HG02678 (cell line): ENCODE measurements around the gene IL4I1.
"Not testable (repeated sequence)": the region's sequence is repeated elsewhere in the genome, so short reads cannot be mapped to it uniquely, and the experiment has no call there.

Experiments used
- ATAC-seq: cut with Tn5 transposase; IDR thresholded peaks from one replicate; pipeline ENCODE4 v1.9.1; 2021; ENCODE audit warnings: mild to moderate bottlenecking, moderate library complexity; ENCODE audit not compliant: unreplicated experiment

The IL4I1 gene

GRCh38 chr19:49896863-49897621, at the start of gene IL4I1:
Gene IL4I1 (minus strand): TSS chr19:49896887. CDS start chr19:49896160, 727 bp downstream.
- peak; percentile 55 for ATAC-seq

GRCh38 chr19:49946415-49946814, 49.7 kb upstream of the IL4I1 start:
- no peak for ATAC-seq

- not testable (repeated sequence) for ATAC-seq
Observed at GRCh38 chr19:49944567-49944966, 47.9 kb upstream of the IL4I1 start.

- ATAC-seq = no peak
Observed at GRCh38 chr19:49940482-49940791, 43.8 kb upstream of the IL4I1 start.

GRCh38 chr19:49939721-49940481, 43.2 kb upstream of the IL4I1 start:
- no peak for ATAC-seq

- no peak for ATAC-seq
Observed at GRCh38 chr19:49938662-49939061, 42.0 kb upstream of the IL4I1 start.

- ATAC-seq = no peak
Observed at GRCh38 chr19:49937750-49938381, 41.2 kb upstream of the IL4I1 start.

GRCh38 chr19:49936549-49936948, 39.9 kb upstream of the IL4I1 start:
- ATAC-seq = no peak

GRCh38 chr19:49933643-49934042, 37.0 kb upstream of the IL4I1 start:
- no peak for ATAC-seq

- no peak for ATAC-seq
Observed at GRCh38 chr19:49932731-49933131, 36.0 kb upstream of the IL4I1 start.

GRCh38 chr19:49932041-49932451, 35.4 kb upstream of the IL4I1 start:
- ATAC-seq = no peak

GRCh38 chr19:49931293-49932040, 34.8 kb upstream of the IL4I1 start:
- no peak for ATAC-seq

GRCh38 chr19:49930483-49931011, 33.9 kb upstream of the IL4I1 start:
- no peak for ATAC-seq

- peak; percentile 72 for ATAC-seq
Observed at GRCh38 chr19:49929611-49930482, 33.2 kb upstream of the IL4I1 start.

- ATAC-seq = peak; percentile 61
Observed at GRCh38 chr19:49929121-49929610, 32.5 kb upstream of the IL4I1 start, which contains the start of the genes ATF5 and NUP62. Gene ATF5 (plus strand): TSS chr19:49929205. CDS start chr19:49930851, 1,646 bp downstream. Gene NUP62 (minus strand): TSS chr19:49929504. CDS start chr19:49909807, 19,697 bp downstream.

GRCh38 chr19:49927526-49928264, 31.0 kb upstream of the IL4I1 start:
- ATAC-seq = no peak

GRCh38 chr19:49926515-49926914, 29.8 kb upstream of the IL4I1 start:
- ATAC-seq = no peak

GRCh38 chr19:49925486-49925885, 28.8 kb upstream of the IL4I1 start:
- ATAC-seq = no peak

GRCh38 chr19:49924881-49925210, 28.2 kb upstream of the IL4I1 start:
- not testable (repeated sequence) for ATAC-seq
